LoVo (cell line): ENCODE data around the gene RNF40.

Experiments
- DNase-seq: peaks from one replicate; pipeline ENCODE4 v3.0.0-alpha.2; 2016; ENCODE audit warnings: low spot score

Gene RNF40

GRCh38 chr16:30762991-30763725, 1.0 kb downstream of the RNF40 start:
- DNase-seq: no peak

DNA sequence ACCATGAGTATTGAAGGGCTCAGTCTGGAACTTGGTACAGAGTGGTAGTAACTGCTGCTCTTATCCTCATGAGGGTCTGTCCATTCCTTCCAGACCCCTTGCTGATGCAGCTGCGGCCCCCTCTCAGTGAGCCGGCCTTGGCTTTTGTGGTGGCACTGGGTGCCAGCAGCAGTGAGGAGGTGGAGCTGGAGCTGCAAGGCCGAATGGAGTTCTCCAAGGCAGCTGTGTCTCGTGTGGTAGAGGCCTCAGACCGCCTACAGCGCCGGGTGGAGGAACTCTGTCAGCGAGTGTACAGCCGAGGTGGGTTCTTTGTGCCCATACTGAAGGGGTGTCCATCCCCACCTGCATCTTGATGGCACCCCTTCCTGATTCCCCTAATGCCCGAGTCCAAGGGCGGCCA, 2.0 kb downstream of the RNF40 start:
- DNase-seq: no peak

DNA sequence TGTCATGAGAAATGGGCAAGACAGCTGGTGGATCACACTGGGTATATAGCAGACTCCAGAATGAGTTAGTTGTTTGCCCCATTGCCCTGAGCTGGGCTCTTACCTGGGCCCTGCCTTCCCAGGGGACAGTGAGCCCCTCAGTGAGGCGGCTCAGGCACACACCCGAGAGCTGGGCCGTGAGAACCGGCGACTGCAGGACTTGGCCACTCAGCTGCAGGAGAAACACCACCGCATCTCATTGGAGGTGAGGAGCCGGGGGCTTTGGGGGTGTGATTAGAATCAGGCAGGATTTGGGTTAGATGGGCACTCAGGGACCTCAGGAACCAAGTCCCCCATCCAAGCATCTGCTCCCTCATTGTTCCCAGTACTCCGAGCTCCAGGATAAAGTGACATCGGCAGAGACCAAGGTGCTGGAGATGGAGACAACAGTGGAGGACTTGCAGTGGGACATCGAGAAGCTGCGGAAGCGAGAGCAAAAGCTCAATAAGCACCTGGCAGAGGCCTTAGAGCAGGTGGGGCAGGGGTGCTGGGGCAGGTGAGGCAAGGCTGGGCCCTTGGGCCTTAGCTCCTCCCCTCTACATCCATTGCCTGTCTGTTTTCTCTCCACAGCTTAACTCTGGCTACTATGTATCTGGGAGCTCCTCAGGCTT, 2.8 kb downstream of the RNF40 start:
- no peak for DNase-seq

GRCh38 chr16:30766206-30766932, 4.2 kb downstream of the RNF40 start:
- no peak for DNase-seq

DNA sequence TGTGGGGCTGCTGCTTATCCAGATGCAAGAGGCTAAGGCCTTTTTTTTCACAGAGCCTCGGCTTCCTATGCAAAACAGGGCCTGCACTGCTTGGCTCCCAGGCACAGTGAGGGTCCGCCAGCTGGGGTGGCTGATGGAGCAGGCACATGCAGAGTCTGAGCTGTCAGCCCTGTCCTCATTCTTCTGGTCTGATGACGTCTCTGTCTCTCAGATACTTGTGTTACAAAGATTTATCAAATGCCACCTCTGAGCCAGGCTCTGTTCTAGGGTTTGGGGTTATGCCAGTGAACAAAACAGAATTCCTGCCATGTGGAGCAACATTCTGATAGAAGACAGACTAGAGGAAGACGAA, 4.8 kb downstream of the RNF40 start:
- no peak for DNase-seq

- DNase-seq: no peak
These were observed 5.8 kb downstream of the RNF40 start for GRCh38 chr16:30767767-30768465.

- DNase-seq: no peak
These were observed 6.6 kb downstream of the RNF40 start for GRCh38 chr16:30768583-30769181.

DNA sequence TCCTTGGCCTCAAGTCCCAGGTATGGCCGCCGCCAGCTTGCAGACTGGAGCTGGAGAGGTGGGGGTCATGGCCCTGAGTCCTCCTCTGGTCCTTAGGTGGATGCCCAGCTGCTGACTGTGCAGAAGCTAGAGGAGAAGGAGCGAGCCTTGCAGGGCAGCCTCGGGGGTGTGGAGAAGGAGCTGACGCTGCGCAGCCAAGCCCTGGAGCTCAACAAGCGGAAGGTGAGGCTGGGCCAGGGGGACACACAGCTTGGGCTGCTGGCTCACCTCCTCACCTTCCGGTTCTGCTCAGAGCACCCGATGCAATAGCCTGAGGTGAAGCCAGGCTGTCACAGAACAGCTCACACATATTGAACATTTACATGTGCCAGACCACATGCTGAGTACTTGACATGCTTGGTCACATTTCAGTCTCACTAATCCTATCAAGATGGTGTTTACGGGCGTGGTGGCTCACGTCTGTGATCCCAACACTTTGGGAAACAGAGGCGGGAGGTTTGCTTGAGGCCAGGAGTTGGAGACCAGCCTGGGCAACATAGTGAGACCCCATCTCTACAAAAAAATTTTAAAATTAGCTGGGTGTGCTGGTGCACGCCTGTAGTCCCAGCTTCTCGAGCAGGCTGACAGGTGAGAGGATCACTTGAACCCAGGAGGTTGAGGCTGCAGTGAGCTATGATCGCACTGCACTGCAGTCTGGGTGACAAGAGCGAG, 7.4 kb downstream of the RNF40 start:
- no peak for DNase-seq

DNA sequence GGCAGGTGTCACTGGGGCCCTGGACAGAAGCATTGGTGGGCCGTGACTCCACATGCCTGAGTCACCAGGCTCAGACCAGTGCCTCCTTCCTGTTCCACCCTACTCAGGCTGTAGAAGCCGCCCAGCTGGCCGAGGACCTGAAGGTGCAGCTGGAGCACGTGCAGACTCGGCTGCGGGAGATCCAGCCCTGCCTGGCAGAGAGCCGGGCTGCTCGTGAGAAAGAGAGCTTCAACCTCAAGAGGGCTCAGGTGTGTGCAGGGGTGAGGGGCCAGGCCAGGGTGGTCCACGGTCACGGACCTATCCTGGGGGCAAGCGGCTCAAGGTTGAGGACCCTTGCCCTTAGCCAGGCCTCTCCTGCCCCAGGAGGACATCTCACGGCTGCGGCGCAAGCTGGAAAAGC, 9.6 kb downstream of the RNF40 start:
- DNase-seq: no peak

GRCh38 chr16:30773826-30774225, 11.7 kb downstream of the RNF40 start:
- no peak for DNase-seq

DNA sequence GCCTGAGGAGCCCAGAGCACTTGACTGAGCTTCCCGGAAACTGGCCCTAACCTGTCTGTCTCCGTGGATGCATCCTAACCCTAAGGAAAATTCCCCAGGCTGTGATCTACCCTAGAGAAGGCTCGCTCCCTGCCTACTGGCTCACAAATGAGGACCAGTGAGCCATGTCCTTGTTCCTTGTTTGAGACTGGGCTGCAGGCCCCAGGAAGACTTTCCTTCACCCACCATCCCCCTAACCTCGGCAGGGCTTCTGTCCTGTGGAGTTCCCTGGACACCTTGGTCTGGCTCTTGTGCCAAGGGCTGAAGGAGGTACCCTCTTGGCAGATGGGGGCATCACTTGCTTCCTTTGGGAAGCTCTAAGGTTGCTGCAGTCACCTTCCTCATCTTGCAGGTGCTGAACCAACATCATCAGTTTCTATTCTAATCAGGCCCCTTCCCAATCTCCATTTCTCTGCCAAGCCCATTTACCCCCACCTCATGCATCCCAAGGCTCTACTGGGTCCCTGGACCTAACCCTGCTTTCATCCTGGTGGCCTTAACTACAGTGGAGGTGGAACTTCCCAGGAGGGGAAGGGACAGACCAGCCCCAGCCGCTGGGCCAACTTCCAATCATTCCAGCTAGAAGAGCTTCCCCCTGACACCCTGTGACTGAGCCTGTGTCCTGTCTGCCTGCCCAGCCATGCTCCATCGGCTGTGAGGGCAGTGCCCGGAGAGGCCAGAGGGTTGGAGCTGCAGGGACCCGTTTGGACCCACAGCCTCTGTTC, 12.4 kb downstream of the RNF40 start:
- DNase-seq: no peak

DNA sequence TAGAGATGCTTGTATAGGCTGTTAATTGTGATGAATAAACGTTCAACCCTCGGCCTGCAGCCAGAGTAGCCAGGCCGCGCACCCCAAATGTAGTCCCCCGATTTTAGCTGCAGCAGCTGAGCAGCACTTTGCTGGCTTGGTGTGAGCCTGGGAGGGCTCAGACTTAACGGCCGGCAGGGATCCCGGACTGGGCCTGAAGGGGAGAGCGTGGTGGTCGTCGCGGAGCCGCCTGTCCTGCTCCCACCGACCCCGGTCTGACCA, 12.9 kb downstream of the RNF40 start:
- no peak for DNase-seq

DNA sequence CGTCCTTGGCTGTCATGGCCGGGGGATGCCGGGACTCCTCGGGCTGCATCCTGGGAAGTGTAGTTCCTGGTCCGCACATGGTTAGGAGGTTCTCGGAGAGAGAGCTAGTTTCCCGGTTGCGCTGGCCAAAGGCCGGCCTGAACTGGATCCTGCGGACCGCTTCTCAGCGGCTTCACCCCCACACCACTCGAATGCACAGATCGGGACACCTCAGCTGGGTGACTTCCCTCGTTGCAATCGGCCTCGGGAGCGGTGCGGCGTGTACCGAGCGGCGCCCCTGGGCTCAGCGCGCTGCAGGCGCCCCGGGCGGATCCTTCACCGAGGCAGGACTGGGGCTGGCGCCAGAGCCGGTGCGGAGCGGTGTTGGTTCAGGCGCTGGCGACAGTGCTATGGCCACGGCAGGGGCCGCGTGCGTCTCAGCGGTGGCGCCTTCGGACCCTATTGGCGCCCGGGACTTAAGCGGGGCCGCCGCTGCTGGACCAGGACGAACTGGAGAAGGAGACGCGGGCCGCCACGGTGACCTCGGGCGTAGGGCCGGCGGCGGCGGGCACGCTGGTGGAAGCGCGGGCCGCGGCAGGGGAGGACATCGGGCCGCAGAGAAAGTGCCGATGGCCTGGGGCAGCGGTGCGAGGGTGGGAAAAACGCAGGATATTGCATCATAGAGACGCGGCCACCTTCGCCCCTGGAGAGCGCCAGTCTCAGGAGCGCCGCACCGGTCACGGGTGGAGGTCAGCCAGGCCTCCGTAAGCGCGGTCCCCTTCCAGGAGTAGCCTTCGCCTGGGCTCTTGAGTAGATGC, 13.5 kb downstream of the RNF40 start:
- peak; percentile 76 for DNase-seq

DNA sequence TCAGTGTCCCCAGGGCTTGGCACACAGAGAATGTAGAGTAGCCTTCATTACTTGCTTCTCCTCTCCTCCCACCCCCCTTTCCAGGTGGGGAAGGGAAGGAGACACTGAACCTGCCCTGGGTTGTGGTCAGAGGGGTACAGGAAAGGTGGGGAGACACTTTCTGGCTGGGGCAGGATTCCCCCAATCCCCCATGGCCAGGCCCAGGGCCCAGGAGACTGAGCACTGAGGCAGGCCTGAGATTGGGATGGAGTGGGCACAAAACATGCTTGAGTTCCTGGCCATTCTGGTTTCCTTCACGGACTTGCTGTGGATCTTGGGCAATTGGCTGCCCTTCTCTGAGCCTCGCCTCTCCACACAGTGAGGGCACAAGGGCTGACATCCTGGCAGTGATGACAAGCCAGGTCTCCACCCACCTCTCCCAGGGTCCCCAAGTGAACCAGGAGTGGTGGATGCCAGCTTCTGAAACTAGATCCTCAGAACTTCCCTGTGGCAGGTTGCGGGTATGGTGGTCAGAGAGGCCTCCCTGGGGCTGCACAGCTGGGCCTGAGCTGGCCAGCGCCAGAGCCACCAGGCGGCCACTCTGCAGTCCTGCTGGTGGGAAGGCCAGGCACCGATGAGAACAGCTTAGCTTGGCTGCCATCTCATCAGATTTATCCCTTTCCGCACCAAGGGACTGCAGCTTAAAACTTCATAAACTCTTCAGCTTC, 15.6 kb downstream of the RNF40 start:
- no peak for DNase-seq

GRCh38 chr16:30778549-30779244, 16.6 kb downstream of the RNF40 start:
- DNase-seq: no peak

GRCh38 chr16:30779596-30779995, 17.5 kb downstream of the RNF40 start:
- DNase-seq: no peak

DNA sequence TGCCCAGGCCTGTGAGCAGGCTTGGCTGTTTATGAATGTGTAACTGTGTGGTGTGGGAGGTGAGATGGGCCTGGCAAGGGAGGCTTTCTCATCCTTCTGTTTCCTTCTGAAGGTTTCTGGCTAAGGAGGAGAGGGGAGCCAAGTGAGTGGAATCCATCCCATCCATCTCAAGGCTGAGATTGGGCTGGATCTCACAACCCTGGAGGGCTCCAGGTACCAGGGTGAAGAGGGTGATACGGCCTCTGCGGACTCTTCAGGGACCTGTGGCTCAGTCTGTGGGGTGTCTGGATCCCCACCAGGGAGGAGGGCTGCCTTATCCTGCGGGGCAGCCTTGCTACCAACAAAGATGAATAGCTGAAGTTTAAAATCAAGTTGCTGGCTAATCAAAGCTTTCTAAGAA, 17.9 kb downstream of the RNF40 start:
- DNase-seq: no peak

DNA sequence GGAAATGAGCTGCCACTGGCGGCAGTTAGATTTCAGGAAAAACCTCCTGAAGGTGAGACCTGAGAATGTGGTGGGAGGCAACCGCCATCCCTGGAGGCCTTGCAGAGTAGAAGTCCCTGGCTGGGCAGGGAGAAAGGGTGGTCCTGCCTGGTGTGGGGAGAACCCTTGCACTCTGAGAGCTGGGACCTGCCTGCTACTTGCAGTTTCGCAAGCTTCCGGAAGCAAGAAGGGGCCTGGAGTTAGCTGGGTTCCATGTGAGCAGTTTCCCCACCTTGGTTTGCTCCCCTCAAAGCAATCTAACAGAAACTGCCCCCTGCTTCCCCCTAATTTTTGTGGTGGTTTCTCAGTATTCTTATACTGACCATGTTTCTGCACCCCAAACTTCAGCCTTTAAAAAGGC, 18.4 kb downstream of the RNF40 start:
- no peak for DNase-seq
